Measurements from ENCODE around the gene WIZ.
A peak's percentile ranks its signal among the peaks of the same experiment; 100 is the strongest.

WIZ gene

GRCh38 chr19:15443838-15444237 lies 5.9 kb downstream of the WIZ start:
- DNase-seq = no peak

DNA sequence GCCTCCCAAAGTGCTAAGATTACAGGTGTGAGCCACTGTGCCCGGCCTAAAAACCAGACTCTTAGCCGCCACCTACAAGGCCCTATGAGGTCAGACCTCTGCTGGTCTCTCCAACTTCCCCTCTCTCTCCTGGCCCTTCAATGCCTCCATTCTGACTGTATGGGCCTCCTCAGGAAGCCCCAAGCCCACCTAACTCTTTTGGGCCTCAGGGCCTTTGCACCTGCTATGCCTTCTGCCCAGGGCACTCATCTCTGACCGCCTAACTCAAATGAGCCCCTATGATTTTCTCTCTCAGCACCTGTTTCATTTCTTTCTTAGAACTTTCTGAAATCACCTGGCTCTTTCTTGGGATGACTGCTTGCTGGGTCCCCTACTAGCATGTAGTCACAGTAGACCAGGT lies 6.4 kb downstream of the WIZ start:
- no peak for DNase-seq

- DNase-seq = no peak
These were observed 7.4 kb downstream of the WIZ start for GRCh38 chr19:15442142-15442920.

- no peak for DNase-seq
These were observed 8.4 kb downstream of the WIZ start for GRCh38 chr19:15441317-15441716.

GRCh38 chr19:15439821-15440641 lies 9.7 kb downstream of the WIZ start:
- DNase-seq = no peak

DNA sequence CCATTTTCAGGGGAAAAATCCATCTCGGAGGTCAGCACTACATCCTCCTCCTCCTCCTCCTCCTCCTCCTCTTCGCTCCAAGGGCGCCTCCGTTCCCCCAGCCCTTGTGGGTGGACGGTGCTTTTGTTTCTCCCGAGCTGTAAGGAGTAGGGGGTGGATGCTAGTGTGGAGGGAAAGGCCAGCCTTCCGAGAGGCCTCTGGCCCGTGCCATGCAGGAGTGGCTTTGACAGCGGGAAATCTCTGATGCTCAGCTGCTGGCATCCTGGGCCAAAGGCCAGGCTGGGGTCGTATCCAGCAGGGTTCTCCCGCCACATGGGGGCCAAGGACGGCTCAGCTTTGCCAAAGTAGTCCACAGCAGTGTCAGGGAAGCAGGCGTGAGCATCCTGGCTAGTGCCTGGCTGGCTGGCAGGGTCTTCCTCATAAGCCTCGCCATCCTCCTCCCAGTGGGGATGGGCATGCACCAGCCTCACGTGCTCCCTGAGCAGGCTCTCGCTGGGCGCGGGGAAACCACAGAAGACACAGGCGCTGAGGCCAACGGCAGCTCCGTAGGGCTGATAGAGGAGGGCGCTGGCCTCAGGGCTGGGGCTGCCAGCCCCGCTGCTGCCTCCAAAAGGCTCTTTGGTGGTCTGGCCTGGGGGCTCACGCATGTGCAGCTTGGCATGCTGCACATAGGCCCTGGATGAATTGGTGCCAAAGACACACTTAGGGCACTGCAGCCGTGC lies 10.5 kb downstream of the WIZ start:
- no peak for DNase-seq

DNA sequence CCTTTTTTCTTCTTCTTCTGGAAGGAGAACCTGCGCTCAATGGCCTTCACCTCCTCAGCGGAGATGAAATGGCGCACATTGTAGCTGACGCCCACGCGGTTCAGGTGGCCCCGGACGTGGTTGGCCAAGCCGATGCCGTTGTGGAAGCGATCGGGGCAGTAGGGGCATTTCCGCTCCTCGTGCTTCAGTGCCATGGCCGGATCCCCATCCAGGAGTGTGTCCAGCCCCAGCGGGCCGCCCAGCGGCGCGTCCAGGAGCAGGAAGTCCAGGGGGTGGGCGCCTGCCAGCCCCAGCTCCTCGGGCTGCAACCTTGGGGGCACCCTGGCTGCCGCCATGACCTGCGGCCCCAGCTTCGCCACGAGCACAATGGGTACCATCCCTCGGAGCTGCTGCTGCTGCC lies 11.2 kb downstream of the WIZ start:
- no peak for DNase-seq

DNA sequence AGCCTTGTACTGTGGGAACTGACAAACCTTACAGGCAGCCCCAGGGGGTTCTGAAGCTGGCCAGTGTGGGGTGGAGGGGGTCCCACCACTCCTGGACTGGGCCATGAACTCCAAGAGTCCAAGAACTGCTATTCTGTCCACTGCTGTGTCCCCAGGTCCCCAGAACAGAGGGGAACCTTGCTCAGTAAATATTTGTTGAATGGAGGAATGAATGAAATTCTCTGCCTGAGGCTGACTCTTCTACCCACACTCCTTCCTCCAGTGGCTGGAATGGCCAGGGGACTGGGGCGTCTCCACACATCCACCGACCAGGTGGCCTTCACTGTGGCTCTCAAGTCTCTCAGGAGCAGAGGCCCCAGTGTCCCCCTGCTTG lies 11.6 kb downstream of the WIZ start:
- no peak for DNase-seq

GRCh38 chr19:15437355-15438123 lies 12.2 kb downstream of the WIZ start:
- DNase-seq = no peak

DNA sequence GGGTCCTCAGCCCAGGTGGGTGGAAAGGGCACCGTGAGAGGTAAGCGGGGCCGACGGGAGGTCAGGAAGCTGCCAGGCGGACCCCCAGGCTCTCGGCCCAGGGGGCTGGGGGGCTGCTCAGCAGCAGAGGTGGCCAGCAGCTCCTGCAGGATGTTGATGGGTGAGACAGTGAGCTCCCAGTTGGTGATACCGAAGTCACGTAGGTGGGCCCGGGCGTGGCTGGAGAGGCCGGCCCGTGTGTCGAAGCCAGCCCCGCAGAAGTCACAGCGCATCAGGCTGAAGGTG lies 13.0 kb downstream of the WIZ start:
- no peak for DNase-seq

- DNase-seq = no peak
These were observed 13.5 kb downstream of the WIZ start for GRCh38 chr19:15436012-15436825.

GRCh38 chr19:15433519-15434069 lies 16.2 kb downstream of the WIZ start:
- DNase-seq = no peak

GRCh38 chr19:15432629-15433518 lies 16.9 kb downstream of the WIZ start:
- DNase-seq = peak; percentile 64 to 77

DNA sequence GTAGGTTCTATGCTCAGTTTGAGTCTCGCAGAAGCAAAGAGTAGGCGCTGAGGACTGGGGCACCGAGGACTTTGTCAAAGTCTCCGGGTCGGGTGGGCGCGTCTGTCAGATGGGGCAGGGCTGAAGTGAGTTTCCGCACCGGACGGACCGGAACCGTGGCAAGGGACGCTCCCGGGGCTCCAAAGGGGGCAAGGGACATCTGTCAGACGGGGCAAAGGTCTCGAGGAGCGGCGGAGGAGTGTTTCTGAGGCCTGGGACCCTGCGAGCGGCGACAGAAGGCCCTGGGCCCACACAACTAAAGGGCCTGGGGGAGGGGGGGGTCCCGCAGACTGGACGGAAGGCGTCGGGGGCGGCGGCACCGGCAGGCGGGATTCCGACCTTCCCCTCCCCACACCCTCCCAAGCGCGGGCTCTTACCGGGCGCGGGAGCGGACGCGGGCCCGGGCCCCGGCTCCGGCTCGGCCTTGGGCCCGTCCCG lies 17.7 kb downstream of the WIZ start:
- DNase-seq = no peak

- DNase-seq = no peak
These were observed 18.2 kb downstream of the WIZ start for GRCh38 chr19:15431396-15432017.

DNA sequence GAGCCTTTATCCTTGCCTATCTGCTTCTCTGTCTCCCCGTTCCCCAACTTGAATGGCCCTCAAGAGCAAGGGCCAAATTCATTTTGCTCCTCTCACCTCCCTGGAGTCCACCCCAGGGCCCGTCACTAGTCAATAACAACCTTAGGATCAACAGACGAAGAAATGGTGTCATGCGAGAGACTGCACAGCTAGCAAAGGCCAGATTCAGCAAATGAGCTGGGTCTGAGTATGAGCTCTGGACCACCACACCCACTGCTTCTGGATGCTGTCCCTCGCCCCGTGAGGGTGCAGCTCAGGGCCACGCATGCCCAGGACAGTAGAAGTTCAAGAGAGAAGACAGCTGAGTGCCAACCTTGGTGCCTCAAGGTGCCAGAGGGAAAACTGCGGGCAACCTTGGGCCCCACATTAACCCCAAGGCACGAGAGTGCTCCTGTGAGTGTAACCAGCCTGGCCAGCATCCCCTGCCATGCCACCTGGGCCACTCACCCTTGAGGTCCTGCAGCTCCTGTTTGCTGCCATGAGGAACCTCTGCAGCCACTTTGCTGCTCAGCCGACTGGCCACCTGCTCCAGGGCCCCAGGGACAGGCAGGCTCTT lies 19.1 kb downstream of the WIZ start:
- DNase-seq = no peak

GRCh38 chr19:15429825-15430467 lies 19.8 kb downstream of the WIZ start:
- no peak for DNase-seq

DNA sequence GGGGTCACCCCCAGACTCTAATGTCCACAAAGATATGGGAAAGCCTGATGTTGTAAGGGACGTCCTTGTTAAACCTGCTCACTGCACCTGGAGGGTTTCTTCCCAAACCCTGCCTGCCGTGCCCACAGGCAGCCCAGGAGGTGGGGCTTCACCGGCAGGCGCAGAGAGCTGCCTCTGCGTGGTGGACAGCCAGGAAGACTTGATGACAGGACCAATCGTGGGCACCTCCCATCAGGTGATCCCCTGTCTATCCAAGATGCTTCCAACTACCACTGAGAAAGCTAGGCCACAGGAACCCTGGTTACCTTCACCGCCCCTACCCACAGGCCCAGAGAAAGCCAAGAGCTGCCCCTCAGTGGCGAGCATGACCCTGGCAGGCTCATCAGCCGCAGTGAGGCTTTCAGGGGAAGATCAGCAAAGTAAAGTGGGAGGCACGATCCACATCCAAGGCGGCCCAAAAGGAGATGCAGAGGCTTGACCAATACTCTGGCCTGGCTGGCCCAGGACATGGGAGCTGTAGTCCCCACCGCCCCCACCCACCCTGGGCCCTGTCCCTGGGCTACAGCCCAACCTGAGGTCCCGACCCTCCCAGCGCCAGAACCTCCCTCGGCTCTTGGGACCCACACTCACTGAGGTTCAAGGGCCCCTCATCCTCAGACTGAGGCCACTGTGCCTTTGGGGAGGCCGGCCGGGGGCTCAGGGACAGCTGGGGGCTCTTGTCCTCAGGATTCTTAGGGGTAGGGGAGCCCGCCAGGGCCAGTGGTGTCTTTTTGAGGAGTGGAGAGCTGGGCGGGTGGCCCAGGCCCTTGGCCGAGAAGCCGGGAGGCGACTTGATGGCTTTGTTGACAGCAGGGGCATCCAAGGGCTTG lies 20.6 kb downstream of the WIZ start:
- no peak for DNase-seq

Measured in NCI-H1930 (cell line).